ENCODE measurements around the gene PLCB1.

The PLCB1 gene

GRCh38 chr20:8865636-8866035, 733.6 kb downstream of the PLCB1 start:
- H3K9me3 Mint-ChIP-seq = no peaks in the 10 kb centered on the region
- no peak overlapping the region for H3K4me3 Mint-ChIP-seq
- H3K27ac Mint-ChIP-seq = no peak overlapping the region
- no peaks in the 10 kb centered on the region for H3K27me3 Mint-ChIP-seq
- H3K36me3 Mint-ChIP-seq = no peaks in the 10 kb centered on the region
- H3K4me1 Mint-ChIP-seq = no peaks in the 10 kb centered on the region

GRCh38 chr20:8867038-8867740, 735.1 kb downstream of the PLCB1 start:
- Mint-ChIP-seq H3K4me1 (no peaks in the 10 kb centered on the region), H3K27me3 (no peaks in the 10 kb centered on the region), H3K9me3 (no peaks in the 10 kb centered on the region), H3K4me3 (no peak overlapping the region), H3K27ac (no peak overlapping the region), H3K36me3 (no peaks in the 10 kb centered on the region)

GRCh38 chr20:8870652-8871051, 738.6 kb downstream of the PLCB1 start:
- Mint-ChIP-seq H3K36me3 (no peaks in the 10 kb centered on the region), H3K4me3 (no peak overlapping the region), H3K9me3 (no peaks in the 10 kb centered on the region), H3K27me3 (no peaks in the 10 kb centered on the region), H3K27ac (no peak overlapping the region), H3K4me1 (no peaks in the 10 kb centered on the region)

GRCh38 chr20:8874437-8874836, 742.4 kb downstream of the PLCB1 start:
- Mint-ChIP-seq H3K27ac (no peak overlapping the region), H3K36me3 (no peaks in the 10 kb centered on the region), H3K9me3 (no peaks in the 10 kb centered on the region), H3K27me3 (no peaks in the 10 kb centered on the region), H3K4me3 (no peak overlapping the region), H3K4me1 (no peaks in the 10 kb centered on the region)

GRCh38 chr20:8875586-8875985, 743.5 kb downstream of the PLCB1 start:
- Mint-ChIP-seq H3K4me1 (no peaks in the 10 kb centered on the region), H3K9me3 (no peaks in the 10 kb centered on the region), H3K27ac (no peak overlapping the region), H3K27me3 (no peaks in the 10 kb centered on the region), H3K36me3 (no peaks in the 10 kb centered on the region), H3K4me3 (no peak overlapping the region)

GRCh38 chr20:8876366-8876765, 744.3 kb downstream of the PLCB1 start:
- no peak overlapping the region for H3K27ac Mint-ChIP-seq
- no peaks in the 10 kb centered on the region for H3K9me3 Mint-ChIP-seq
- H3K27me3 Mint-ChIP-seq = no peaks in the 10 kb centered on the region
- no peaks in the 10 kb centered on the region for H3K4me1 Mint-ChIP-seq
- H3K36me3 Mint-ChIP-seq = no peaks in the 10 kb centered on the region
- no peak overlapping the region for H3K4me3 Mint-ChIP-seq

- no peak overlapping the region for H3K4me3 Mint-ChIP-seq
These were observed 745.2 kb downstream of the PLCB1 start for GRCh38 chr20:8877294-8877693.

GRCh38 chr20:8879669-8880068, 747.6 kb downstream of the PLCB1 start:
- Mint-ChIP-seq H3K27me3 (no peaks in the 10 kb centered on the region), H3K36me3 (no peaks in the 10 kb centered on the region), H3K9me3 (no peaks in the 10 kb centered on the region), H3K4me3 (no peak overlapping the region), H3K27ac (no peak overlapping the region), H3K4me1 (no peaks in the 10 kb centered on the region)

More at GRCh38 chr20:8877294-8877693, 745.2 kb downstream of the PLCB1 start:
- Mint-ChIP-seq H3K27me3 (no peaks in the 10 kb centered on the region), H3K36me3 (no peaks in the 10 kb centered on the region), H3K4me1 (no peaks in the 10 kb centered on the region), H3K9me3 (no peaks in the 10 kb centered on the region), H3K27ac (no peak overlapping the region)

- H3K4me3 Mint-ChIP-seq = no peak overlapping the region
- no peaks in the 10 kb centered on the region for H3K4me1 Mint-ChIP-seq
These were observed 748.2 kb downstream of the PLCB1 start for GRCh38 chr20:8880085-8880853.

GRCh38 chr20:8891039-8891438, 759.0 kb downstream of the PLCB1 start:
- no peaks in the 10 kb centered on the region for H3K36me3 Mint-ChIP-seq
- no peaks in the 10 kb centered on the region for H3K27me3 Mint-ChIP-seq
- H3K9me3 Mint-ChIP-seq = peaks cover 31% of the 10 kb centered on the region
- no peak overlapping the region for H3K4me3 Mint-ChIP-seq
- no peaks in the 10 kb centered on the region for H3K4me1 Mint-ChIP-seq
- no peak overlapping the region for H3K27ac Mint-ChIP-seq

More at GRCh38 chr20:8880085-8880853, 748.2 kb downstream of the PLCB1 start:
- H3K36me3 Mint-ChIP-seq = no peaks in the 10 kb centered on the region
- no peaks in the 10 kb centered on the region for H3K9me3 Mint-ChIP-seq
- H3K27ac Mint-ChIP-seq = no peak overlapping the region
- no peaks in the 10 kb centered on the region for H3K27me3 Mint-ChIP-seq

- Mint-ChIP-seq H3K4me1 (no peaks in the 10 kb centered on the region), H3K36me3 (no peaks in the 10 kb centered on the region), H3K9me3 (peaks cover 27% of the 10 kb centered on the region), H3K27ac (no peak overlapping the region), H3K4me3 (no peak overlapping the region), H3K27me3 (no peaks in the 10 kb centered on the region)
These were observed 763.4 kb downstream of the PLCB1 start for GRCh38 chr20:8895472-8895871.

GRCh38 chr20:8898823-8899222, 766.8 kb downstream of the PLCB1 start:
- Mint-ChIP-seq H3K27me3 (no peaks in the 10 kb centered on the region), H3K4me1 (no peaks in the 10 kb centered on the region), H3K27ac (no peak overlapping the region), H3K36me3 (no peaks in the 10 kb centered on the region), H3K4me3 (no peak overlapping the region), H3K9me3 (peaks cover 13% of the 10 kb centered on the region)

GRCh38 chr20:8901237-8902025, 769.4 kb downstream of the PLCB1 start:
- no peak overlapping the region for H3K4me3 Mint-ChIP-seq
- no peaks in the 10 kb centered on the region for H3K27me3 Mint-ChIP-seq
- no peaks in the 10 kb centered on the region for H3K4me1 Mint-ChIP-seq
- H3K27ac Mint-ChIP-seq = no peak overlapping the region
- H3K9me3 Mint-ChIP-seq = no peaks in the 10 kb centered on the region
- no peaks in the 10 kb centered on the region for H3K36me3 Mint-ChIP-seq

- Mint-ChIP-seq H3K27me3 (no peaks in the 10 kb centered on the region), H3K4me3 (no peak overlapping the region), H3K4me1 (no peaks in the 10 kb centered on the region), H3K27ac (no peak overlapping the region), H3K36me3 (no peaks in the 10 kb centered on the region), H3K9me3 (no peaks in the 10 kb centered on the region)
These were observed 771.9 kb downstream of the PLCB1 start for GRCh38 chr20:8903655-8904605.

- peaks cover under 1% of the 10 kb centered on the region for H3K9me3 Mint-ChIP-seq
- no peaks in the 10 kb centered on the region for H3K36me3 Mint-ChIP-seq
- H3K27me3 Mint-ChIP-seq = no peaks in the 10 kb centered on the region
- no peaks in the 10 kb centered on the region for H3K4me1 Mint-ChIP-seq
- H3K4me3 Mint-ChIP-seq = no peak overlapping the region
- H3K27ac Mint-ChIP-seq = no peak overlapping the region
These were observed 777.5 kb downstream of the PLCB1 start for GRCh38 chr20:8909596-8909995.
